Skeletal muscle tissue (tissue), 4 donors: ENCODE measurements around the gene EIF3M. TPM values are rescaled to one million over a fixed set of nuclear protein-coding genes. Genes with fewer than 3 reads are reported as not detected.
"Not testable (repeated sequence)": the region's sequence is repeated elsewhere in the genome, so short reads cannot be mapped to it uniquely, and the experiment has no call there.

ENCODE experiments used
- H3K27ac ChIP-seq: one replicate; pipeline ENCODE4 v1.7.0; 2013; ENCODE audit warnings: mild to moderate bottlenecking, low read depth, low read length, inconsistent platforms
- H3K27me3 ChIP-seq, 3 donors: one replicate each; pipeline ENCODE4 v1.7.0; 2013; ENCODE audit warnings: low read length in 3 of 3; ENCODE audit not compliant: control insufficient read depth in 3 of 3, insufficient read depth in 3 of 3
- H3K36me3 ChIP-seq, 3 donors: one replicate each; pipeline ENCODE4 v1.7.0; 2013; ENCODE audit warnings: low read length in 3 of 3; ENCODE audit not compliant: control insufficient read depth in 3 of 3, insufficient read depth in 3 of 3
- H3K4me1 ChIP-seq, 3 donors: one replicate each; pipeline ENCODE4 v1.7.0; 2013; ENCODE audit warnings: low read length in 3 of 3, mild to moderate bottlenecking in 3 of 3; ENCODE audit not compliant: control insufficient read depth in 3 of 3, insufficient read depth in 3 of 3
- H3K4me3 ChIP-seq, 3 donors: one replicate each; pipeline ENCODE4 v1.7.0; 2013; ENCODE audit warnings: low read length in 3 of 3
- H3K9ac ChIP-seq, 3 donors: one replicate each; pipeline ENCODE4 v1.7.0; 2013; ENCODE audit warnings: low read length in 3 of 3, mild to moderate bottlenecking in 3 of 3, moderate library complexity in 2 of 3, low read depth in 1 of 3
- H3K9me3 ChIP-seq, 3 donors: one replicate each; pipeline ENCODE4 v1.7.0; 2013; ENCODE audit warnings: low read length in 3 of 3; ENCODE audit not compliant: control insufficient read depth in 3 of 3
- total RNA-seq: library from RNA; depleted of rRNA; stranded (reverse); fragments of >200 nt; gene quantifications from one replicate; pipeline ENCODE4 v1.2.3, GENCODE V29; 2014
- donor health status: Osteomylitis.

Gene EIF3M
- total RNA-seq, 1 donor from 2014 or later, result 154 TPM

- peaks cover 6 to 21% (median 11%) of the 10 kb centered on the region in 3 donors for H3K4me1 ChIP-seq
Measured at GRCh38 chr11:32586576-32587190, 3.1 kb downstream of the EIF3M start.

GRCh38 chr11:32594272-32594671, 10.6 kb downstream of the EIF3M start:
- H3K4me3 ChIP-seq, result no peak overlapping the region
- no peak overlapping the region for H3K9ac ChIP-seq
- H3K9me3 ChIP-seq, result no peaks in the 10 kb centered on the region
- peaks cover 48 to 70% (median 57%) of the 10 kb centered on the region in 3 donors for H3K36me3 ChIP-seq
- H3K4me1 ChIP-seq, result no peaks in the 10 kb centered on the region
- no peak overlapping the region for H3K27ac ChIP-seq
- H3K27me3 ChIP-seq, result no peaks in the 10 kb centered on the region

More at GRCh38 chr11:32586576-32587190, 3.1 kb downstream of the EIF3M start:
- Histone ChIP-seq H3K9ac (no peak overlapping the region), H3K9me3 (peaks cover 0 to 3% (median 0%) of the 10 kb centered on the region in 3 donors), H3K27ac (no peak overlapping the region), H3K4me3 (no peak overlapping the region), H3K27me3 (no peaks in the 10 kb centered on the region), H3K36me3 (peaks cover 14 to 23% (median 19%) of the 10 kb centered on the region in 3 donors)

- not testable (repeated sequence) for H3K4me1 ChIP-seq, H3K4me3 ChIP-seq, H3K9ac ChIP-seq, H3K27ac ChIP-seq, H3K27me3 ChIP-seq, H3K9me3 ChIP-seq
- peaks cover 37 to 64% (median 56%) of the 10 kb centered on the region in 3 donors for H3K36me3 ChIP-seq
Measured at GRCh38 chr11:32596114-32596513, 12.5 kb downstream of the EIF3M start.

GRCh38 chr11:32597921-32598320, 14.3 kb downstream of the EIF3M start:
- Histone ChIP-seq H3K36me3 (peaks cover 24 to 61% (median 46%) of the 10 kb centered on the region in 3 donors), H3K27me3 (no peaks in the 10 kb centered on the region), H3K9me3 (no peaks in the 10 kb centered on the region), H3K4me3 (no peak overlapping the region), H3K27ac (no peak overlapping the region), H3K4me1 (no peaks in the 10 kb centered on the region), H3K9ac (no peak overlapping the region)

- Histone ChIP-seq H3K4me1 (no peaks in the 10 kb centered on the region), H3K27me3 (no peaks in the 10 kb centered on the region), H3K9ac (no peak overlapping the region), H3K27ac (no peak overlapping the region), H3K4me3 (no peak overlapping the region), H3K9me3 (no peaks in the 10 kb centered on the region), H3K36me3 (peaks cover 7 to 43% (median 25%) of the 10 kb centered on the region in 3 donors)
Measured at GRCh38 chr11:32602657-32603415, 19.2 kb downstream of the EIF3M start.

DNA sequence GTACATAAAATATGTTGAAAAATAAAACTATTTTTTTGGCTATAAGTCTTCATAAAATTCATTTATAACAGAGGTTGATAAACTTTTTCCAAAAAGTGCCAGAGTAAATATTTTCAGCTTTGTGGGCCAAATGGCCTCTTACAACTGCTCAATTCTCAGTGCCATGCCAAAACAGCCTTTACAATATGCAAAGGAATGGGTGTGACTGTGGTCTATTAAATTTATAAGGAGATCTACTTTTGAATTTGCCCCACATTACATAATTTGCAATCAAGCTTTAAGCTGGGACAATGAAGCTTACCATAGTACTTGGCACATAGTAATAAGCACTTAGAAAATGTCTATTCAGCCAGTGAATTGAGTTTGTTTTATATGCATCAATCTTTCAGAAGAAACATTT, 22.6 kb downstream of the EIF3M start:
- Histone ChIP-seq H3K4me3 (no peak overlapping the region), H3K9me3 (no peaks in the 10 kb centered on the region), H3K27me3 (no peaks in the 10 kb centered on the region), H3K27ac (no peak overlapping the region), H3K9ac (no peak overlapping the region), H3K36me3 (peaks cover 5 to 29% (median 13%) of the 10 kb centered on the region in 3 donors), H3K4me1 (no peaks in the 10 kb centered on the region)

DNA sequence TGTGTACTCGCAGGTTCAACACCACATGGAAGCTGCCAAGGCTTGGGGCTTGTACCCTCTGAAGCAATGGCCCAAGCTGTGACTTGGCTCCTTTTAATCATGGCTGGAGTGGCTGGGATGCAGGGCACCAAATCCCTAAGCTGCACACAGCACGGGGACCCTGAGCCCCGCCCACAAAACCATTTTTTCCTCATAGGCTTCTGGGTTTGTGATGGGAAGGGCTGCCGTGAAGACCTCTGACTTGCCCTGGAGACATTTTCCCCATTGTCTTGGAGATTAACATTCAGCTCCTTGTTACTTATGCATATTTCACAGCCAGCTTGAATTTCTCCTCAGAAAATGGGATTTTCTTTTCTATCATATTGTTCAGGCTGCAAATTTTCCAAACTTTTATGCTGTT, 25.2 kb downstream of the EIF3M start:
- not testable (repeated sequence) for H3K27me3 ChIP-seq, H3K4me3 ChIP-seq, H3K36me3 ChIP-seq, H3K9me3 ChIP-seq, H3K4me1 ChIP-seq, H3K9ac ChIP-seq, H3K27ac ChIP-seq

GRCh38 chr11:32610797-32611352, 27.2 kb downstream of the EIF3M start:
- Histone ChIP-seq H3K27ac (no peak overlapping the region), H3K27me3 (no peaks in the 10 kb centered on the region), H3K9me3 (no peaks in the 10 kb centered on the region), H3K4me1 (no peaks in the 10 kb centered on the region), H3K4me3 (no peak overlapping the region), H3K9ac (no peak overlapping the region), H3K36me3 (no peaks in the 10 kb centered on the region)

DNA sequence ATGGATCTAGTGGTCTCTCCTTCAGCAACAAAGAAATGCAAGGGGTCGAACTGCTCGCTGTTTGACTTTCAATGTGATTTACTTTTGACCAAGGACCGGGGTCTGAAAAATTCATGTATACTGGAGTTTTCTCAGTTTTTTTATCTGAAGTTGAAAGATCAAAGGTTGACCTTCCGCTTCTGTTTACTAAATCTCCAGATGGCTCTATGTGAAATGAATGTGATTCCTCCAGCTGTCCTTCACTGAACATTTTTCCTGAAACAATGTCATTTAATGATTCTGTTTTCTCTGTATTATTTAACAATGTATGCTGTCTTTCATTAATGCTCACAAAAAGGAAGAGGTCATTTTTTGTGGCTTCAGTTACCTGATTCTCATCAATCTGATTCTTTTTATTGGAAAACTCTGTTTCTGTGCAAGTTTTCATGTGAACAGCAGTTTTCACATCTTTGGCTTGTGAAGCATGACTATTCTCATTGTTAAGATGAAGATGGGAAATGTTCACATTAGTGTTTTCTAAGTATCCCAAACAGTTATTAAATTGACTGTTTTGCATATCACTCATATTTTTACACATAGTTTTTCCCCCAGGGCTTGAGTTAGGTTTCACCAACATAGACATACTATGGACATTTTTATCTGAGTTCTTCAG, 30.0 kb downstream of the EIF3M start:
- no peaks in the 10 kb centered on the region for H3K36me3 ChIP-seq
- H3K27me3 ChIP-seq, result no peaks in the 10 kb centered on the region
- H3K27ac ChIP-seq, result no peak overlapping the region
- no peaks in the 10 kb centered on the region for H3K9me3 ChIP-seq
- H3K4me1 ChIP-seq, result no peaks in the 10 kb centered on the region
- no peak overlapping the region for H3K4me3 ChIP-seq
- no peak overlapping the region for H3K9ac ChIP-seq

DNA sequence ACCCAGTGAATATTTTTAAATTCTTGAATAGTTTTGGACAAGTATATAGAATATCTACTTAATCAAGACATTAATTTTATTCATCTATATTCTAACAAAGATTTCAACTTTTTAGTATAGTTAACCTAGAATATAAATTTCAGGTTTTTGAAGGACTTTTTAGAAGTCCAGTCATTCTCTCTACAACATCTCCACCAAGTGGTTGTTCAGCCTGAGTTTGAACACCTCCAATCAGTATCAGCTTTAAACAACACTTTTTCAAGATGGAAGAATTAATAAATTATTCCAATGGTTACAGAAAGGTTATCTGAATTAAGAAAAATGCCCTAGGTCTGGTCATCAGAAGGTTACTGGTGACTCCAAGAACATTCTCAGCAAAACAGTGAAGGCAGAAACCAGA, 31.8 kb downstream of the EIF3M start:
- H3K9me3 ChIP-seq, result no peaks in the 10 kb centered on the region
- no peak overlapping the region for H3K4me3 ChIP-seq
- no peak overlapping the region for H3K27ac ChIP-seq
- H3K4me1 ChIP-seq, result no peaks in the 10 kb centered on the region
- no peak overlapping the region for H3K9ac ChIP-seq
- H3K27me3 ChIP-seq, result no peaks in the 10 kb centered on the region
- no peaks in the 10 kb centered on the region for H3K36me3 ChIP-seq
